Fibroblast of skin of back (primary cell): ENCODE data around the gene ZNF407.

Source experiments
- DNase-seq: peaks from one replicate; pipeline ENCODE4 v3.0.0-alpha.2; 2013

ZNF407 gene

GRCh38 chr18:74896390-74896991, 298.8 kb downstream of the ZNF407 start:
- no peak for DNase-seq

- DNase-seq: peak; percentile 71
Measured at GRCh38 chr18:74897971-74898657, 300.4 kb downstream of the ZNF407 start.

DNA sequence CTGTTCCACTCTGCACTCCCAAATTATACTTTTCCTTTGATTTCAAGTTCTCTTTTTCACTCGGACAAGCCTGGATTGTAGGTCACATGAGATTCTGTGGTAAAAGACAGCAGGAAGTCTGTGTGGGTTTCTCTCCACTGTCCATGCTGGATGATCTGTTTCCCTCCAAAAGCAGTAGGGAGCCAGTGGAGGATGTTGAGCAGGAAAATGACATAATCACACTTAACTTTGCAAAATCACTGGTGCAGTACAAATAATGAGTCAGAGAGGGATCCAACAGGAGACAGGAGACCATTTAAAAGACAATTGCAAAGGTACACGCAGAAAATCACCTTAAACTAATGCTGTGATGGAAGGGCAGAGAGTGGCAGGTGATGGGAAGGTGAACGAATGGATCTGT, 301.3 kb downstream of the ZNF407 start:
- DNase-seq: peak; percentile 81

DNA sequence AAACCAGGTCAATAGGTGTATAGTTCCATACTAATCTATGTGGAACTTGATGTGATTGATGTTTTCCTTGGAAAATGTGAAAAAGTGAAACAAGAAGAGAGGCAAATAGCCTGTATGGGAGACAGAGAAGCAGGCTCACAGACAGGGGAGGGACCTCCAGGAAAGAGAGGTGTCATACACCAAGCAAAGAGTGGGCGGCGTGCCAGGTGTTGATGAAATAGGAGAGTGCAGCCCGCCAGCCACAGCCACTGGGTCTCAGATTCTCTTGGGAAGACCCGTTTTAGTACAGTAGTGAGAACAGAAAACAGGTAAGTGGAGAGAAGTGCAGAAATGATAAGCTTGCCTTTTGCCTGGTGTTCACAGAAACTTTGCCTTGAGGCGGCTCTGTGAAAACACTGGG, 301.9 kb downstream of the ZNF407 start:
- no peak for DNase-seq

DNA sequence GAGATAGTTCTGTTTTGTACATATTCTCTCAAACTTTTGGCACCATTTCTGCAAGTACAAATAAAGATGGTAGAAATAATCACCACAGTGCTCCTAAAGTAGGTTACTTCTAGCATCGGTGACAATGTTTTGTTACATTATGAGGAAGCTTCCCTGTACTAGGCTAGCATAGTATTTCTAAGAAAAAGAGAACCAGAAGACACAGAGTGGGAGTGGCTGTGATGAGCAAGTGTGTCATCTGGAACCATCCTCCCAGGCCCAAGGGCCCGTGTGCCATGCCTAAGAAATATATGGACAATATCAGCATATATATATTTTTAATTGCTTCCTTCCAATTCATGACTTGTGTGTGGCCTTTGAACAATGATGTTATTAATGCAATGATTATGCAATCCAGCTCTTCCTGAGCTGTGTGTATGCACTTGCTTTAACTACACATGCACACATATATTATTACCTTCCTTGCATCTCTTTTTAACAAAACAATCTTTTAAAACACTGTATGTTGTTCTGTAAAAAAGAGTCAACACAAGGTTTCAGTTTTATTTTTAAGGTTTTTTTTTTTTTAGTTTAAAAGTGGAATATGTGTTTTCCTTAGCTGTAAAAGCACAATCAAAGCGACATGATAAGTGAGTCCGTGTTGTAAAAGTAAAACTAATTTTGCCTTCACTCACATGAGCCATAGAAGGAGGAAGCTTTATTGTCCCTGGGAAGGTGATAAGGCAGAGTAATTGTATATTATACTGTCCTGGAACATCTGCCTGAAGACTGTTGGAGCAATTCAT, 303.9 kb downstream of the ZNF407 start:
- no peak for DNase-seq

DNA sequence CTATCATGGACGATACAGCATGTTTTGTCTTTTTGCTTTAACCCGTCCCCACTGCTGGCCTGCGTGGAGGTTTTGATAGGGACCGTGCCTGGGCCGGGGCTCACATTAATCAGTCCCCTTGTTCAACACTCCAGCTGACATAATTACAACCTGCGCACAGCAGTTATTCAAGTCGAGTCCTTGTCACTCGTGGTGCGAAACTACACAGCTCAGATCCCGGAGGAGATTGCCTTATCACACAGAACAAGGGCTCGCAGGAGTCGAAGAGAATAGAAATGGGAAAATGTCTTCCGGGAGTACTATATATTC, 304.4 kb downstream of the ZNF407 start:
- no peak for DNase-seq

GRCh38 chr18:74905247-74905646, 307.6 kb downstream of the ZNF407 start:
- DNase-seq: no peak

GRCh38 chr18:74906184-74906583, 308.5 kb downstream of the ZNF407 start:
- no peak for DNase-seq

DNA sequence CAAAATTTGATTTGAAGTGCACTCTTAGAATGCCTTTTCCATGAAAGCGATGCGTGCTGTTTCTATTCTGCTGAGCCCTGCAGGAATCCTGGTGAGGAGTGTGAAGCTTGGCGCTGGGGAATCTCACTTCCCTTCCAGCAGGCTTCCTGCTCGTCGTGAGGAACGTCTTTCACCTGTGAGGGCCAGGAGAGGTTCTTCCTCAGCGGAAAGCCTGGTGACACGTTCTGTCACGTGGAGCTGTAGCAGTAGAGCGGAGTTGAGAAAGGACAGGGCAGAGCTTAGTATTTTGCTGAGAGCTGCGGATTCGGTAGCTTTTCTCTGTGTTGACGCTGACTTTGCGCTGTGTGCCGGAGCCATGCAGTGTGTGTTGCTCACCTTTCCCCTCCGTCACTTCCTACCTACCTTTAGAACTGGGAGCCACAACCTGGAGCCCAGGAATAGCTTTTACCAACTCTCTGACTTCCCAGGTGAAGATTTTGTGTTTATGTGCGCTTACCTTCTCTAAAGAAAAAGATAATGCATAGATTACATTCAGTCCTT, 316.5 kb downstream of the ZNF407 start:
- DNase-seq: no peak

GRCh38 chr18:74914648-74915047, 317.0 kb downstream of the ZNF407 start:
- no peak for DNase-seq

- no peak for DNase-seq
Measured at GRCh38 chr18:74916773-74917393, 319.2 kb downstream of the ZNF407 start.

GRCh38 chr18:74918276-74918790, 320.7 kb downstream of the ZNF407 start:
- no peak for DNase-seq

- DNase-seq: no peak
Measured at GRCh38 chr18:74921057-74921820, 323.6 kb downstream of the ZNF407 start.

DNA sequence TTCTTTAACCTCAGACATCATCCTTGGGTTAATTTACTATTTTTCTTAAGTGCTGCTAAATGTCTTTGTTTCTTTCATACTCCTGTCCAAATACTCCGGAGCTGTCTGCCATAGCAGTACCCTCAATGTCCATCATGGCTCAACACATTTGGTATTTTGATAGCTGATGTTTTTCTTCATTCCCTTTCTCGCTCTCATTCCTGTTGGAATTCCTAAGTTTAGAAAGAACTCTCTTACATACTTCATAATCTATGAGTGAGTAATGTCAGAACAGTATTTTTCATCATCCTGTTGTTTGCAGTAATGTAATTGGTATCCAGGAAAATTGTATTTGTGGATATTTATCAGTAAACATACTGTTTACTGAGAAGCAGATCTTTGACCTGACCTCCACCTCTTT, 328.4 kb downstream of the ZNF407 start:
- peak; percentile 59 for DNase-seq

- no peak for DNase-seq
Measured at GRCh38 chr18:74928194-74928968, 330.7 kb downstream of the ZNF407 start.

DNA sequence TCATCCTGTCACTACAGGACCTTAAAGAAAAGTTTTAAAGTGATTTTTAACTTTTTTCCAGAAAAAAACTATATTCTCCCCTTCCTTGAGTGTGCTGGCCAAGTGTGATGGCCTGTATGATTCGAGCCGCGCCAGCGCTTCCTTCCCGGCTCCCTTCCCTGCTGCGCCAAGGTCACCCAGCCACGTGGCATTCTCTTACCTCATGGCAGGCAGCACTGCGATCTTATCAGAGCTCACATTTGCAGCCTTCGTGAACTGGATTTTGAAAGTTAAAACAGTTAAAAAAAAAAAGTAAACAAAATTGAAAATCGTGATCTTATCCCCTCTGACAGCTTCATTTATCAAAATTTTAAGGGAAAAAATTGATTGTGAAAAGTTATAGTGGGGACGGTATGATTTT, 331.4 kb downstream of the ZNF407 start:
- DNase-seq: no peak

DNA sequence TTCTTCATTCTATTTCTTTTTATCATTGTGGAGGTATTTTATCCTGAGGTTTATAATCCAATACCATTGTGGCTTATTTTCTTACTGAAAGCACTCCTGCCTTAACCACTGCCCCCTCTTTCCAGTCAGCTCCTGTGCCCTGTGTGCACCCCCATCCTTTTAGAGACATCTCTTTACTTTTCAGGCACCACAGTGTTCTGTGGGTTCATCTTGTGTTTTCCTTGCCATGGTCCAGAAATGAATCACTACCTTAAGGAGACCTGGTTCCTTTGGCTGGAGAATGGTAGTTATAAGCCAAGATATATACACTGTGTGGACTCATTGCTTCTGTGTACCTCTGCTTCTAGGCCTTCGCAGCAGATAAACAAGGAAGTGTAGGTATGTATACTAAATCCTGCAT, 332.9 kb downstream of the ZNF407 start:
- no peak for DNase-seq

DNA sequence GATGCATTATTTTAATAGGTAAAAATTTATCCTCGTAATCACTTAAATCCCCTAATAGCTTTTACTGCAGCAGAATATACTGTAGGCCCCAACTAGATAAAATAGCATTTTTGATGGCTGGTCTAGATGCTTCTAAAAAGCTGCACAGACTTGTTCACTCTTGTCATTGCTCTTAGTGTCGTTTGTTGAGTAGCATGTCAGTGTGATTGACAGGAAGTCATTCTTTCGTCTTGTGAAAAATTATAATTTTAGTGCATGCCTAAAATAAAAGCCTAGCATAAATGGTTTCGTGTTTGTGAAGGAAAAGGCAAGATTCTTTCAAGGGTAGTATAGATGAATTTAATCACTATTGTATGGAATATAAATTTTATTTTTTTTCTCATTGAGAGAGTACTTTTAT, 336.3 kb downstream of the ZNF407 start:
- no peak for DNase-seq

DNA sequence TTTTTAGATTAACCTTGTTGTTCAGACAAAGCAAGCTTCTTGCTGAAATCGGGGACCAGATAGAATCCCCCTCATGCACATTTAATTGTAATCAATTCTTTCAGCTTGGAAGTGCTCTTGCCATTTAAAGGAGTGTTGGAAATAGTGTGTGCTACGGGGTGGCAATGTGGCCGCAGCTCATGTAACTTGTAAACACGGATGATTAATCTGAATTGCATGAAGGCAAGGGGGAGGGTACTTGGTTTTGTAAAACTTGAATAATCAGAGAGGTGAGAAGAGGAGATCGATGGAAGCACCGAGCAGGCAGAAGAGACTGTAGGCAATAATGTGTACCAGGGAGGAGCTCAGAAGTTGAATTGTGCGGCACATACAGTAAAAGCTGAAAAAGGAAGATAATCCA, 337.8 kb downstream of the ZNF407 start:
- DNase-seq: no peak

- DNase-seq: no peak
Measured at GRCh38 chr18:74936343-74936742, 338.7 kb downstream of the ZNF407 start.

GRCh38 chr18:74937291-74937690, 339.6 kb downstream of the ZNF407 start:
- DNase-seq: no peak
